Middle frontal gyrus (tissue), 1 donor: ENCODE data around the gene RCN2.
"Not testable (repeated sequence)": the region's sequence is repeated elsewhere in the genome, so short reads cannot be mapped to it uniquely, and the experiment has no call there.

Experiments
- DNase-seq: peaks from one replicate; pipeline ENCODE4 v3.0.0-alpha.2; 2015; ENCODE audit warnings: low spot score; ENCODE audit errors: extremely low spot score

The RCN2 gene, protein sequence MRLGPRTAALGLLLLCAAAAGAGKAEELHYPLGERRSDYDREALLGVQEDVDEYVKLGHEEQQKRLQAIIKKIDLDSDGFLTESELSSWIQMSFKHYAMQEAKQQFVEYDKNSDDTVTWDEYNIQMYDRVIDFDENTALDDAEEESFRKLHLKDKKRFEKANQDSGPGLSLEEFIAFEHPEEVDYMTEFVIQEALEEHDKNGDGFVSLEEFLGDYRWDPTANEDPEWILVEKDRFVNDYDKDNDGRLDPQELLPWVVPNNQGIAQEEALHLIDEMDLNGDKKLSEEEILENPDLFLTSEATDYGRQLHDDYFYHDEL

DNA sequence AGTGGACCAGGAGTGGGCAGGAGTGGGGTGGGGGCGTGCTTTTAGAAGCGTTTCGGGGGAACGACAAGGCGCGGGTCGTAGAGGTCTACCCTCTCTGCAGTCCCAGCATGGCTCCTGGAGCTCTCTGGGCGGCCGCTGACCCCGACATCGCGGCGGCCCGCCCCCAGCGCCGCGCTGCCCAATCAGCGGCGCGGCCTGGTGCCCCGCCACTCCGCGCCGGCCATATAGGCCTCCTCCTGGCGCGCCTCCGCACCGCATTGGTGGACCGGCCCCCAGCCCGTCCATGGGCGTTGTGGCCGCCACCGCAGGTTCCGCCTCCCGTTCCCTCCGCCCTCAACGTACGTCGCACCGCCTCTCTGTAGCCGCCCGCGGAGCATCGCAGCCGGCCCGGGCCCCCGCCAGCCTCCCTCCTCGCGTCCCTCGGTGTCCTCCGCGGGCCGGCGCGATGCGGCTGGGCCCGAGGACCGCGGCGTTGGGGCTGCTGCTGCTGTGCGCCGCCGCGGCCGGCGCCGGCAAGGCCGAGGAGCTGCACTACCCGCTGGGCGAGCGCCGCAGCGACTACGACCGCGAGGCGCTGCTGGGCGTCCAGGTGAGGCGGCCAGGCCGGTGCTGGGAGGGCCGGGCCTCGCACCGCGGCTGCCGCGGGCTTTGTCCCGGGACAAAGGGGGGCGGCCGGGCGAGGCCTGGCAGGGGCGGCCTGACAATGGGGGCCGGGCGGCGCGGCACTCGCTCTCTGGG is at the start of gene RCN2:
Gene RCN2 (plus strand): TSS at position 353 of the 738 bp plus-strand sequence. CDS start 93 bp downstream, at position 446.
- DNase-seq: peak; percentile 89

DNA sequence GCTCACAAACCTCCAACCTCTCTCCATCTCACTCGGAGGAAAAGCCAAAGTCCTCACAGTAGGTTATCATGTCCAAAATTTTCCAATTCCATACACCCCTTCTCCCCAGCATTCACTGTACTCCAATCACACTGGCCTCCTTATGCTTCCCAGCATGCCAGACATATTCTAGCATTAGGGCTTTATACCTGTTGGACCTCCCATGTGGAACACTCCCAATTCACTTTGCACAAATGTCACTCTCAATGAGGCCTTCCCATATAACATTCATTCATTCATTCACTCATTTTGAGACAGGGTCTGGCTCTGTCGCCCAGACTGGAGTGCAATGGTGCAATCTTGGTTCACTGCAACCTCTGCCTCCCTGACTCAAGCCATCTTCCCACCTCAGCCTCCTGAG is 46.3 kb upstream of the RCN2 start:
- DNase-seq: no peak

DNA sequence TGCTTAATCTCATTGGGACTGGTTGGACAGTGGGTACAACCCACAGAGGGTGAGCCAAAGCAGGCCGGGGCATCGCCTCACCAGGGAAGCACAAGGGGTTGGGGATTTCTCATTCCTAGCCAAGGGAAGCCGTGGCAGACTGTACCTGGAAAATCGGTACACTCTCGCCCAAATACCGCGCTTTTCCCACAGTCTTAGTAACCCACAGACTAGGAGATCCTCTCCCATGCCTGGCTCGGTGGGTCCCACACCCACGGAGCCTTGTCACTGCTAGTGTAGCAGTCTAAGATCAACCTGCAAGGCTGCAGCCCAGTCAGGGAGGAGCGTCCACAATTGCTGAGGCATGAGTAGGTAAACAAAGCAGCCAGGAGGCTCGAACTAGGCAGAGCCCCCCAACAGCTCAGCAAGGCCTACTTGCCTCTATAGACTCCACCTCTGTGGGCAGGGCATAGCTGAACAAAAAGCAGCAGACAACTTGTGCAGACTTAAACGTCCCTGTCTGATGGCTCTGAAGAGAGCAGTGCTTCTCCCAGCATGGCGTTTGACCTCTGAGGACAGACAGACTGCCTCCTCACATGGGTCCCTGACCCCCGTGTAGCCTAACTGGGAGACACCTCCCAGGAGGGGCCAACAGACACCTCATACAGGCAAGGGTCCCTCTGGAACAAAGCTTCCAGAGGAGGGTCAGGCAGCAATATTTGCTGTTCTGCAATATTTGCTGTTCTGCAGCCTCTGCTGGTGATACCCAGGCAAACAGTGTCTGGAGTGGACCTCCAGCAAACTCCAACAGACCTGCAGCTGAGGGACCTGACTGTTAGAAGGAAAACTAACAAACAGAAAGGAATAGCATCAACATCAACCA is 44.0 kb upstream of the RCN2 start:
- not testable (repeated sequence) for DNase-seq

DNA sequence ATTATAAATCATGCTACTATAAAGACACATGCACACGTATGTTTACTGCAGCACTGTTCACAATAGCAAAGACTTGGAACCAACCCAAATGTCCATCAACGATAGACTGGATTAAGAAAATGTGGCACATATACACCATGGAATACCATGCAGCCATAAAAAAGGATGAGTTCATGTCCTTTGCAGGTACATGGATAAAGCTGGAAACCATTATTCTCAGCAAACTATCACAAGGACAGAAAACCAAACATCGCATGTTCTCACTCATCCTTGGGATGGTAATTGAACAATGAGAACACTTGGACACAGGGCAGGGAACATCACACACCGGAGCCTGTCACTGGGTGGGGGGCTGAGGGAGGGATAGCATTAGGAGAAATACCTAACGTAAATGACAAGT is 38.7 kb upstream of the RCN2 start:
- not testable (repeated sequence) for DNase-seq

DNA sequence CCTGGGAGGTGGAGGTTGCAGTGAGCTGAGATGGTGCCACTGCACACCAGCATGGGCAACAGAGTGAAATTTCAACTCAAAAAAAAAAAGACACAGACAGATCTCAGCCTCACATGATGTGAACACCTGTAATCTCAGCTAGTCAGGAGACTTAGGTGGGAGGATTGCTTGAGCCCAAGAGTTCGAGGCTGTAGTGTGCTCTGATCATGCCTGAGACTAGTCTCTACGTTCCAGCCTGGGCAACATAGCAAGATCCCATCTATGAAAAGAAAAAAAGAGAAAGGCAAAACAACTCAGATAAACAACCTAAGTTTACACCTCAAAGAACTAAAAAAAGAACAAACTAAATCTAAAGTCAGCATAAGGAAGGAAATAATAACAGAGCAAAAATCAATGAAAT is 37.4 kb upstream of the RCN2 start:
- DNase-seq: no peak

DNA sequence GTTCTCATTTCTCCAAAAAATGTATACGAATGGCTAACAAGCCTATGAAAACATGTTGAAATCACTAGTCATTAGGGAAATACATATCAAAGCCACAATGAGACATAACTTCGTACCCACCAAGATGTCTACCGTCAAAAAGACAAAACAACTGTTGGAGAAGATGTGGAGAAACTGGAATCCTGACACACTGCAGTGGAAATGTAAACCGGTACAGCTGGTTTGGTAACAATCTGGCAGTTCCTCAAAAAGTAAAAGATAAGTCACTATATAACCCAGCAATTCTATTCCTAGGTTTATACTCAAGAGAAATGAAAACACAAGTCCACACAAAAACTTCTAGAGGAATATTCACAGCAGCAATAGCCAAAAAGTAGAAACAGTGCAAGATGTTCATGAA is 33.4 kb upstream of the RCN2 start:
- DNase-seq: no peak

DNA sequence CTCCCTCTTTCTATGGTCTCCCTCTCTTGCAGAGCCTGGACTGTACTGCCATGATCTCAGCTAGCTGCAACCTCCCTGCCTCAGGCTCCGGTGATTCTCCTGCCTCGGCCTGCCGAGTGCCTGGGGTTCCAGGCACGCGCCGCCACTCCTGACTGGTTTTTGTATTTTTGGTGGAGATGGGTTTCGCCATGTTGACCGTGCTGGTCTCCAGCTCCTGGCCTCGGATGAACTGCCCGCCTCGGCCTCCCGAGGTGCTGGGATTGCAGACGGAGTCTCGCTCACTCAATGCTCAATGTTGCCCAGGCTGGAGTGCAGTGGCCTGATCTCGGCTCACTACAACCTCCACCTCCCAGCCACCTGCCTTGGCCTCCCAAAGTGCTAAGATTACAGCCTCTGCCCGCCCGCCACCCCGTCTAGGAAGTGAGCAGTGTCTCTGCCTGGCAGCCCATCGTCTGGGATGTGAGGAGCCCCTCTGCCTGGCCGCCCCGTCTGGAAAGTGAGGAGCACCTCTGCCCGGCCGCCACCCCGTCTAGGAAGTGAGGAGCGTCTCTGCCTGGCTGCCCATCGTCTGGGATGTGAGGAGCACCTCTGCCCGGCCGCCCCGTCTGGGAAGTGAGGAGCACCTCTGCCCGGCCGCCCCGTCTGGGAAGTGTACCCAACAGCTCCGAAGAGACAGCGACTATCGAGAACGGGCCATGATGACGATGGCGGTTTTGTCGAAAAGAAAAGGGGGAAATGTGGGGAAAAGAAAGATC is 32.2 kb upstream of the RCN2 start:
- not testable (repeated sequence) for DNase-seq

DNA sequence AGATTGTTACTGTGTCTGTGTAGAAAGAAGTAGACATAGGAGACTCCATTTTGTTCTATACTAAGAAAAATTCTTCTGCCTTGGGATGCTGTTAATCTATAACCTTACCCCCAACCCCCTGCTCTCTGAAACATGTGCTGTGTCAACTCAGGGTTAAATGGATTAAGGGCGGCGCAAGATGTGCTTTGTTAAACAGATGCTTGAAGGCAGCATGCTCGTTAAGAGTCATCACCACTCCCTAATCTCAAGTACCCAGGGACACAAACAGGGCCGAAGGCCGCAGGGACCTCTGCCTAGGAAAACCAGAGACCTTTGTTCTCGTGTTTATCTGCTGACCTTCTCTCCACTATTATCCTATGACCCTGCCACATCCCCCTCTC is 31.6 kb upstream of the RCN2 start:
- DNase-seq: not testable (repeated sequence)

DNA sequence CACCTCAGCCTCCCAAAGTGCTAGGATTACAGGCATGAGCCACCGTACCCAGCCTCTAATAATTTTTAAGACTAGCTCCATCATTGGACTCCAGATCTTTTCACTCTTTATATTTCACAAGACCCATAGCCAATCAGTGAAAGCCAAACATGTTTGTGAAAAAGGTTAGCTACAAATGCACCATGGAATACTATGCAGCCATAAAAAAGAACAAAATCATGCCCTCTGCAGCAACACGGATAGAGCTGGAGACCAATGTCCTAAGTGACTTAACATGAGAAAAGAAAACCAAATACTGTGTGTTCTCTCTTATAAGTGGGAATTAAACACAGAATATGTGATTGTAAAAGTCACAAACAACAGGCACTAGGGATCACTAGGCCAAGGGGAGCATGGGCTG is 29.6 kb upstream of the RCN2 start:
- no peak for DNase-seq

DNA sequence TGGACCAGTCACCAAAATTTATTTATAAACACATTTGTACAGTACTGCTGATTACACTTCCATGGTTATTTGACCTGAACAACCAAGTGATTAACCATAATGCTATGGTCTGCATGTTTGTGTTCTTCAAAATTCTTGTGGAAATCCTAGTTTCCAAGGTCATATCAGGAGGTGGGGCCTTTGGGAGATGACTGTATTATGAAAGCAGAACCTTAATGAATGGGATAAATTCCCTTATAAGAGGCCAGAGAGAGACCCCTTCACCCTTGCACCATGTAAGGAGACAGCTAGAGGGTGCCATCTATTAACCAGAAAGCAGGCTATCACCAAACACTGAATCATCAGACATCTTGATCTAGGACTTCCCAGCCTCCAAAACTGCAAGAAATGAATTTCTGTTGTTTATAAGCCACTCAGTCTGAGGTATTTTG is 28.3 kb upstream of the RCN2 start:
- DNase-seq: no peak

DNA sequence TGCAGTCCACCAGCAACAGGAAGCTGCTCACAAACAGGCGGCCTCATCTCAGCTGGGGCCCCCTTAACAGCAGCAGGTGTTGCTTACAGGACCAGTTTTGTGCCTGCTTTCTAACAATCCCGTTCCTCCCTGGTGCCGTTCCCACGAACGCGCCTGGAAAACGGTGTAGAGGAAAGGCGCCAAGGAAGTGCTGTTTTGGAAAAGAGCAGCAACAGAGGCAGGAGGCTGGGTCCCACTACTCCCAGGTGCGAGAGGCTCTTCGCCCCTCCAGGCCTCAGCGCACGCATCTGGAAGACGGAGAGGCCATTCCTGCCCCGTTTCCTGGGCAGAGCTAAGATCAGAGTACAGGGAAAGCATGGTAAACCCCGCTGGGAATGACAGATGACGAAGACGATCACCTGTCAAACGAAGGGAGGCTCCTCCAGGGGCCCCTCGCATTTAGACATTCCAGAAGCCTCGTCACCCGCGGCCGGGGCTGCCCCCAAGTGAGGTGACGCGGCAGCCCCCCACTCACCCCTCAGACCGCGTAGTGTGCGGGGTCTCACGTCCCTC is 27.0 kb upstream of the RCN2 start:
- DNase-seq: no peak

DNA sequence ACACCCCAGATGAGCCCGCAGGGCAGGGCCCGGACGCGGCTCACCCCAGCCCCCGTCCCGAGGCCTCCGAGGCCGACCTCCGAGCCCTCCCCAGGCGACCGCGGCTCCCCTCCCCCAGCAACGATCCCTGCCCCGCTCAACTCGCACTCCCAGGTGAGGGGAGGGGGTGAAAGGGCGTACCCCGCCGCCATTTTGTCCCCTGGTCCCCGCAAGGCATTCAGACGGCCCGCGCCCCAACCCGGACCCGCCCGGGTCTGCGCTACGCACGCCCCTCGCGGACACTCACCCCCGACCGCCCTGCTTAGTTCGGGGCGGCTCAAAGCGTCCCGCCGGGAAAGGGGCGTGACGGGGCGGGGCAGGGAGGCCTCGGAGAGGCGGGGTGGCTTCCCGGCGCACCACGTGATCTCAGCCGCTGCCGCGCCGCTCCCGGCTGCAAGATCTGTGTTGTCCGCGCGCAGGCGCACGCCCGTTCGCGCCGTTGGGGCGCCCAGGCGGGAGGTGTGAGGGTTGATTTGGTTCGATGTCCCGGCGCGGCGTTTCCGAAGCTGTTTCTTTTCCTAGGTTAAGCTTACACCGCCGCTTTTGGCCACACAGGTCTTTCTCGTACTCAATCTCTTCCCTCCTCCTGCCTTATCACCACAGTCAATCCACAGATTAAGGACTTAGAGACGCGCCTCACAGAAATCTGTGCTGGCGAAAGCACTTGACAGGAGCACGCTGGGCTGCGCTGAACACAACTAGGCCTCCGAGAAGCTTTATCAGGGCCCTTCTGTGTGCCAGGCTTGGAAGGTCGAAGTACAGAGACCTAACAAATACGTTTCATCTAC is 26.3 kb upstream of the RCN2 start, which contains the start of gene SCAPER:
Gene SCAPER (minus strand): TSS at position 328 of the 827 bp plus-strand sequence. CDS start 21,523 bp downstream, outside the sequence.
- DNase-seq: peak; percentile 90

DNA sequence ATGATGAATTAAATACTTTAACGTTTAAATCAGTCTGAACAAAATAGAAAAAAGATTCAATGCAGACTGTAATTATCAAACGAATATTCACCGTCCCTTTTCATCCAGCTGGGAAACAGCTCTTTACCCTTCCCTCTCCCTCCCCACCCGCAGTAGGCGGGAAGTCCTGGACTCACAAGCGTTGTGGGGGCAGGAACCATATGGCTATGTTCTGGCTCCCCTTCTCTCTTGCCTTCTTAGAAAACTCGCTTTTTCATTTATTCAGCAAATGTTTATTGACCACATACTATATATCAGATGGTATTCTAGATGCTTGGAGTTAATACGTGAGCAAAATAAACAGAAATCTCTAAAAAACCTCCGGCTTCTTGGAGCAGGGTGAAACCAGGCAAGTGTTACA is 25.7 kb upstream of the RCN2 start:
- no peak for DNase-seq

DNA sequence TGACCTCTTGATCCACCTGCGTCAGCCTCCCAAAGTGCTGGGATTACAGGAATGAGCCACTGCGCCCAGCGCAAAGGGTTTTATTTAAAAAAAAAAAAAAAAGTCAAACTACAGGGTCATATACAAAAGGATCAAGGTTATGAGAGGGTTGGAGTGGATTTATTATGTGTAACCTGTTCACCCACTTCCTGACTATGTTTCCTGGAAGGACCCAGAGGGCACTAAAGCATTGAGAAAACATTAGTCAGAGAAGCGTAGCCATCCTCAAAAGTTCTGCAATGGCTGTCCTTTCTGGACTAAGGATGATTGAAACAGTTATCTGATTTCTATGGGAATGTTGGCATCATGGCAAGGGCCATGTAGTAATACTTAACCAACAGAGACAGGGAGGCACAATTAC is 19.1 kb upstream of the RCN2 start:
- DNase-seq: no peak

DNA sequence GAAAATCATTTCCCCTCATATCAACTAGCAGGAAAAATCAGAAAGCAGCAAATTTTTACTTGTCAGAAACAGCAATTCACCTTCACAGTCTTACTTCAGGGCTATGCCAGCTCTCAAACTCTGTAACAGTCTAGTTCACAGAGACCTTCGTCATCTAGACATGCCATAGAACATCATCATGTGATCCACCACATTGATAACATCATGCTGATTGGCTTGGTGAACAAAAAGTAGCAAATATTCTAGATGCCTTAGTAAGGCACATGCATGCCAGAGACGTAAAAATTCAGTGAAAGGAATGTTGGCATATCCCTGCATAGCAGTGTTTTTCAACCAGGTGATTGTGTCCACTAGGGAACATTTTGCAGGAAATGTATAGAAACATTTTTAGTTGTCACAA is 17.8 kb upstream of the RCN2 start:
- no peak for DNase-seq

DNA sequence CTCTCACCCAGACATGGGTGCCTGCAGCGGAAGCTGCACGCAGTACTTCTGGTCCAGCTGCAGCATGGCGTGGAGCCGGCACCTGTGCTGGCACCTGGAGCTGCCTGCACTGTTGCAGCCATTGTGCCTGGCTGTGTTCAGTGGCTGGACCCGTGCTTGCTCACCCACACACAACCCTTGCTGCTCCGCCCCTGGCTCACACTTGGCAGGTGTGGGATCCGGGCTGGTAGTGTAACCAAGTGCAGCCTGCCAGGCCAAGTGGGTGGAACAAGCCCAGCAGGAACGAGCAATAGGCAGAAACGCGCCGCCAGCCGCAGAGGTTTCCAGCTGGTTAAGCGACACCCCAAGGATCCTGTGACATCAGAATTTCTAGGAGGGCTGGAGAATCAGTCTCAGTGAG is 15.2 kb upstream of the RCN2 start:
- DNase-seq: no peak

DNA sequence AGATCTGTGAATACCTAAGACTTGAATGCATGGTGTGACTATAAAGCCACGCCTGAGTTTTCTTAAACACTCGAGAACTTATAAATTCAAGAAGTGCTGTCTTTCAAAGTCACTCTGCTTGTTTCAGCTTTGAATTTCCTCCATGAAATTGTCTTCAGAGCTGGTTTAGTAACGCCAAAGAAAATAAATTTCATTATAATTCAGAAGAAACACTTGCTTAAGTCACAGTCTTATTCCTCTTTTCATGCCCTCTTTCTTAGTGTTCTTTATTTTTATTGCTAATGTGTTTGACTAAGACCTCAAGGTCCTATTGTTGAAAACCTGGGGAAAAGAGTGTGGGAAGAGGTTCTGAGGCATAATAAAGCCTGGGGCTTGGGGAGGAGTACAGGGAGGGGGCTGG is 3.3 kb upstream of the RCN2 start:
- no peak for DNase-seq

DNA sequence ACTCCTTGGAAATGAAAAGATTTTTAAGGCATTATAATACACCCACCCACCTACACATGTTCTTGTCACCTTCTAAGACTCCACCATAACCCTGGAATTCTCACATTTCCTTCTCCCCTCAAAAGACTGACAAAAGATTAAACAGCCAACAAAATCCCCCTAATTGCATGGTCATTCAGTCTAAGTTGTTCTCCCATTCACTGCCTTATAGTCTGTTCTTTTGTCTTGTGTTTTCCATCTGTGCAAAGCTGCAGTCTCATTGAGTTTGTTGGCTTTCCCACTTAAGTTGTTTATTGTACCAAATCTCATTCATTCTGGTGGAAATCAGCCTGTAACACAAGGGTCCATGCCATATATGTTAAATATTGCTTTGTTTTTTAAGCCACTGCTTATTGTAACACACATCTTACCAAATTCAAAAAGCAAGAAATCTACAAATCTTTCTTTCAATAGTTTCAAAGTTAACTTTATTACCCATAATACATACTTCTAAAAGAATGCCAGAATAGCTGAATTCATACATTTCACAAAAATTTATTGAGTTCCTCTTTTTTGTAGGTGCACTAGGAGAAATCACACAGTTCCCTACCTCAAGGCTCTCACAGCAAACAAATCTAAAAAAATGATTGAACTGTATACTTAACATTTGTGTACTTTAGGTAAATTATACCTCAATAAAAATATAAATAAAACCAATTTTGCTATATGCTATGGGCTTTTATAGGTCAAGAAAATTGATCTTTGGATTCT is 2.4 kb upstream of the RCN2 start:
- no peak for DNase-seq

DNA sequence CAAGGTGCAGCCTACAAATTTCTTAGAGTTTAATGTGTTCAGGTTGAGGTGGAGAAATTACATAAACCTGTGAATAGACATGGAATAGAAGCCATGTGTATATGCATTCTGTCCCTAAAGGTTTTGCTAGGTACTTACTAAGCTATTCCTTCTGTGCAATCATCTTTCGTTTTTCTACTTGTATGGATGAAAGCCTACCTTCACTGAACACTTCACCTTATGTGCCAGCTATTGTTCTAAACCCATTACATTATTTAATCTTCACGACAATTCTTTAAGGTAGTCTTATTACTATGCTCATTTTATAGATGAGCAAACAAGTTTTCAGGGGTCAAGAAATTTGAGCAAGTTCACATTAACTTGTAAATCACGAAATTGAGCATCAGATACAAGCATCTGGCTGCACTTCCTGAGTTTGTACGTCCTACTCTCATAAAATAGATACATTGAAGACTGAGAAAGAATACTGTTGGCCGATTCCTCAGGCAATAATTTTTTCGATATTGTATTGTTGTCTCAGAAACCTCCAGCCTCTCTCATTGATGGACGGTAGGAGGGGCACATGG is 635 bp upstream of the RCN2 start:
- no peak for DNase-seq
